HepG2 (cell line): ENCODE results near the gene RABGGTB. TPM values are rescaled to one million over a fixed set of nuclear protein-coding genes. Genes with fewer than 3 reads are reported as not detected.

Source experiments
- ATAC-seq: fragments of 200-7000 bp; cut with Tn5 transposase; 3 replicates; pipeline ENCODE4 v1.9.1; 2020; ENCODE audit warnings: mild to moderate bottlenecking, moderate library complexity
- BruUV-seq: library from RNA; stranded (reverse); fragments of 400-500 nt; replicated peaks from 2 replicates; lab custom pipeline; 2021; lab: Mats Ljungman, UMichigan
- CTCF ChIA-PET: fragments of 300-600 bp; formaldehyde crosslinking; extraction: SDS; loops from one replicate; lab custom pipeline; 2021; ENCODE audit warnings: low total read pairs, inconsistent platforms, low intra/inter-chr PET ratio; lab: Yijun Ruan, JAX
- POLR2A ChIA-PET: fragments of 350-600 bp; sonication (Branson Sonifier 250); formaldehyde crosslinking; loops from one replicate; lab custom pipeline; 2020; ENCODE audit warnings: antibody characterized with exemption, inconsistent platforms; lab: Yijun Ruan, JAX
- DNase-seq: peaks from one replicate; pipeline ENCODE4 v3.0.0-alpha.2; 2015; ENCODE audit warnings: low spot score
- FAIRE-seq: peaks from 3 replicates; lab custom pipeline; 2011; peaks lifted over from hg19 to GRCh38; lab: Jason Lieb, UNC
- H2AFZ ChIP-seq: one replicate; pipeline ENCODE4 v1.6.1; 2011; ENCODE audit warnings: low read length, inconsistent platforms
- H3K27ac ChIP-seq: fragments of 300-600 bp; 3 replicates; pipeline ENCODE4 v1.8.0; 2011; ENCODE audit warnings: mixed run types, mild to moderate bottlenecking, mixed read lengths, low read length, inconsistent platforms; ENCODE audit not compliant: insufficient read depth; ENCODE audit errors: extremely low read length
- H3K27me3 ChIP-seq, 2 experiments: fragments of 200-600 bp in 1 of 2; 2 replicates in 1 of 2; 3 replicates in 1 of 2; pipeline versions ENCODE4 v1.6.0 to v1.8.0; 2011; ENCODE audit warnings: low read length in 2 of 2, mild to moderate bottlenecking in 2 of 2, moderate library complexity in 2 of 2, inconsistent platforms in 1 of 2; ENCODE audit not compliant: insufficient read depth in 2 of 2, control insufficient read depth in 1 of 2
- H3K36me3 ChIP-seq, 2 experiments: fragments of 200-600 bp in 1 of 2; replicated peaks in 1 of 2; 2 replicates in 1 of 2; 3 replicates in 1 of 2; pipeline versions ENCODE4 v1.5.1 to v1.8.0; 2011; ENCODE audit warnings: low read length in 2 of 2, inconsistent platforms in 1 of 2; ENCODE audit not compliant: insufficient read depth in 2 of 2, control insufficient read depth in 1 of 2
- H3K4me1 ChIP-seq: 2 replicates; pipeline ENCODE4 v1.5.1; 2012; ENCODE audit warnings: low read length, inconsistent platforms; ENCODE audit not compliant: insufficient read depth
- H3K4me2 ChIP-seq: 2 replicates; pipeline ENCODE4 v1.6.0; 2011; ENCODE audit warnings: low read depth, low read length, inconsistent platforms
- H3K4me3 ChIP-seq, 3 experiments: fragments of 200-600 bp in 1 of 3; sonication (generic), shearing (Covaris generic) in 1 of 3; replicated peaks in 1 of 3; 2 replicates each; pipeline ENCODE4 v1.5.1; 2011 to 2016; ENCODE audit warnings: low read length in 3 of 3, inconsistent platforms in 2 of 3, low read depth in 2 of 3, mild to moderate bottlenecking in 2 of 3, control low read depth in 1 of 3, mixed read lengths in 1 of 3; ENCODE audit not compliant: insufficient read depth in 1 of 3
- H3K79me2 ChIP-seq: one replicate; pipeline ENCODE4 v1.6.1; 2011; ENCODE audit warnings: low read length, inconsistent platforms; ENCODE audit not compliant: insufficient read depth
- H3K9ac ChIP-seq: 2 replicates; pipeline ENCODE4 v1.6.0; 2011; ENCODE audit warnings: mild to moderate bottlenecking, low read depth, low read length, inconsistent platforms; ENCODE audit not compliant: insufficient read depth
- H3K9me3 ChIP-seq: 2 replicates; pipeline ENCODE4 v1.5.1; 2012; ENCODE audit warnings: mild to moderate bottlenecking, low read length
- H4K20me1 ChIP-seq: 2 replicates; pipeline ENCODE4 v1.6.0; 2011; ENCODE audit warnings: inconsistent platforms, mild to moderate bottlenecking, low read length, moderate library complexity; ENCODE audit not compliant: insufficient read depth
- CHD4 ChIP-seq: fragments of 200-600 bp; sonication (generic); IDR thresholded peaks from 2 replicates; pipeline ENCODE4 v1.7.0; 2017; ENCODE audit warnings: mild to moderate bottlenecking, low read length, borderline replicate concordance
- MBNL3 ChIP-seq: fragments of 250-450 bp; sonication (Bioruptor Pico); conservative IDR thresholded peaks from 2 replicates; pipeline ENCODE4 v1.8.0; 2022; ENCODE audit warnings: mild to moderate bottlenecking, inconsistent platforms
- NFRKB ChIP-seq: fragments of 450-650 bp; IDR thresholded peaks from 2 replicates; pipeline ENCODE4 v1.6.1; 2017
- POLR2AphosphoS2 ChIP-seq: IDR thresholded peaks from 2 replicates; pipeline ENCODE4 v1.6.1; 2011; ENCODE audit warnings: low read depth, low read length, improper control_type of control experiment
- RFXANK ChIP-seq: IDR thresholded peaks from 2 replicates; pipeline ENCODE4 v1.6.1; 2016
- SIN3B ChIP-seq: fragments of 150-350 bp; IDR thresholded peaks from 2 replicates; pipeline ENCODE4 v1.6.1; 2014; ENCODE audit warnings: low read length
- SMC3 ChIP-seq: IDR thresholded peaks from 2 replicates; pipeline ENCODE4 v1.6.1; 2011; ENCODE audit warnings: low read length, improper control_type of control experiment
- SRY ChIP-seq: sonication (generic); formaldehyde crosslinking; IDR thresholded peaks from 2 replicates; pipeline ENCODE4 v1.8.0; 2022; ENCODE audit warnings: mild to moderate bottlenecking, missing genetic modification reagents
- THYN1 ChIP-seq: sonication (generic); formaldehyde crosslinking; IDR thresholded peaks from 2 replicates; pipeline ENCODE4 v1.8.1; 2023; ENCODE audit warnings: low read depth, mild to moderate bottlenecking, moderate library complexity, missing genetic modification reagents, borderline replicate concordance
- TP53 ChIP-seq: sonication (generic); formaldehyde crosslinking; conservative IDR thresholded peaks from 2 replicates; pipeline ENCODE4 v1.4.0; 2020; ENCODE audit warnings: missing genetic modification reagents
- ZFP37 ChIP-seq: sonication (generic); formaldehyde crosslinking; IDR thresholded peaks from 2 replicates; pipeline ENCODE4 v1.4.0; 2020; ENCODE audit warnings: missing genetic modification reagents, borderline replicate concordance
- ZNF589 ChIP-seq: sonication (generic); formaldehyde crosslinking; conservative IDR thresholded peaks from 2 replicates; pipeline ENCODE4 v1.8.0; 2022; ENCODE audit warnings: mild to moderate bottlenecking, moderate library complexity, missing genetic modification reagents
- ZNF615 ChIP-seq: sonication (generic); formaldehyde crosslinking; IDR thresholded peaks from 2 replicates; pipeline ENCODE4 v1.5.0; 2020; ENCODE audit warnings: mild to moderate bottlenecking, missing genetic modification reagents, borderline replicate concordance
- WGBS: methylation state at CpG from one replicate; pipeline ENCODE4 v1.1.6; 2017; ENCODE audit warnings: low lambda C conversion rate; 5-methylcytosine and 5-hydroxymethylcytosine counted together
- in situ Hi-C: cut with HindIII; loops from 2 replicates; pipeline ENCODE4 v1.10.0; 2017; ENCODE audit warnings: low pct_unique_long_range_greater_than_20kb; ENCODE audit not compliant: extremely low pct_ligation_motif_present
- intact Hi-C: fragments of 100-400 bp; cut with micrococcal nuclease; formaldehyde crosslinking; loops from one replicate; pipeline ENCODE4 v1.10.0; 2022; ENCODE audit not compliant: unreplicated experiment
- polyA plus RNA-seq, 8 experiments: library from polyadenylated mRNA; depleted of rRNA in 3 of 8; stranded (reverse) in 7 of 8; unstranded in 1 of 8; fragments of >200 nt; fragmentation: Illumina TruSeq in 4 of 8; extraction: Trizol in 4 of 8; gene quantifications; 2 replicates each; pipeline versions ENCODE4 v1.2.1 to v1.2.3, GENCODE V29; 2011 to 2016; ENCODE audit warnings: low read depth in 4 of 8, missing spikeins in 1 of 8, mixed read lengths in 1 of 8; ENCODE audit not compliant: insufficient read depth in 1 of 8
- total RNA-seq, 5 experiments: library from RNA; depleted of rRNA; stranded (reverse); fragments of >200 nt; fragmentation: Illumina TruSeq; extraction: Trizol; gene quantifications; 2 replicates each; pipeline ENCODE4 v1.2.3, GENCODE V29; 2016; ENCODE audit warnings: low read depth in 1 of 5
- TF ChIP-seq, protein P1 (sequence below): sonication (generic); formaldehyde crosslinking; IDR thresholded peaks from 2 replicates; pipeline ENCODE4 v1.5.1; 2020; ENCODE audit warnings: mild to moderate bottlenecking, missing genetic modification reagents, moderate library complexity
- TF ChIP-seq, protein P2 (sequence below): sonication (generic); formaldehyde crosslinking; IDR thresholded peaks from 2 replicates; pipeline ENCODE4 v1.4.0; 2020; ENCODE audit warnings: missing genetic modification reagents; ENCODE audit errors: not compliant biosample characterization
- TF ChIP-seq, protein P3 (sequence below): sonication (generic); formaldehyde crosslinking; IDR thresholded peaks from 2 replicates; pipeline ENCODE4 v1.8.1; 2022; ENCODE audit warnings: low read depth, mild to moderate bottlenecking, missing genetic modification reagents

Gene RABGGTB
- total and polyA plus RNA-seq, 2 of the 13 experiments (the other 11 are each of a cell fraction or from before 2014, with no cell fraction given) = 185 to 290 TPM

DNA sequence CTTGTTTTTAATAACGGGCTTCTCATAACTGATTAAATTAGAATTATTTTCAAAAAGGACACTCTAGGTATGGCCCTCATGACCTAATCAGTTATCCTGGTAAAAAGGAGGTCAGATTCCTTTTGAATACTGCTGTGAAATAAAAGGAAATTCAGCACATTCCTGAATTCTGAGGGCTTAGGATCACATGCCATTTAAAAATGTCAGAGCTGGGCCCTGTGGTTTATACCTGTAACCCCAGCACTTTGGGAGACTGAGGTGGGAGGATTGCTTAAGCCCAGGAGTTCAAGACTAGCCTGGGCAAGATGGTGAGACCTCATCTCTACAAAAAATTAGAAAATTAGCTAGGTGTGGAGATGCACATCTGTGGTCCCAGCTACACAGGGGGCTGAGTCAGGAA lies 18.0 kb upstream of the RABGGTB start:
- Histone ChIP-seq H3K36me3 (peaks cover 0 to 2% of the 10 kb centered on the region in 2 experiments; a peak in 1 of 5 replicates), H2AFZ (no peak overlapping the region), H3K4me2 (no peak overlapping the region), H3K27me3 (no peaks in the 10 kb centered on the region), H3K9ac (no peak overlapping the region), H3K9me3 (no peaks in the 10 kb centered on the region), H3K4me3 (no peak overlapping the region), H3K4me1 (no peaks in the 10 kb centered on the region), H3K27ac (no peak overlapping the region), H4K20me1 (no peaks in the 10 kb centered on the region), H3K79me2 (no peaks in the 10 kb centered on the region)
- BruUV-seq = no TSS peak
- TF ChIP-seq, protein P1, sequence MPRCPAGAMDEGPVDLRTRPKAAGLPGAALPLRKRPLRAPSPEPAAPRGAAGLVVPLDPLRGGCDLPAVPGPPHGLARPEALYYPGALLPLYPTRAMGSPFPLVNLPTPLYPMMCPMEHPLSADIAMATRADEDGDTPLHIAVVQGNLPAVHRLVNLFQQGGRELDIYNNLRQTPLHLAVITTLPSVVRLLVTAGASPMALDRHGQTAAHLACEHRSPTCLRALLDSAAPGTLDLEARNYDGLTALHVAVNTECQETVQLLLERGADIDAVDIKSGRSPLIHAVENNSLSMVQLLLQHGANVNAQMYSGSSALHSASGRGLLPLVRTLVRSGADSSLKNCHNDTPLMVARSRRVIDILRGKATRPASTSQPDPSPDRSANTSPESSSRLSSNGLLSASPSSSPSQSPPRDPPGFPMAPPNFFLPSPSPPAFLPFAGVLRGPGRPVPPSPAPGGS (CRISPR knock-in tag) = no peak
- no peak for TF ChIP-seq ZNF615 (CRISPR knock-in tag)
- TF ChIP-seq TP53 (CRISPR knock-in tag) = no peak
- TF ChIP-seq THYN1 (CRISPR knock-in tag) = no peak
- TF ChIP-seq, protein P2, sequence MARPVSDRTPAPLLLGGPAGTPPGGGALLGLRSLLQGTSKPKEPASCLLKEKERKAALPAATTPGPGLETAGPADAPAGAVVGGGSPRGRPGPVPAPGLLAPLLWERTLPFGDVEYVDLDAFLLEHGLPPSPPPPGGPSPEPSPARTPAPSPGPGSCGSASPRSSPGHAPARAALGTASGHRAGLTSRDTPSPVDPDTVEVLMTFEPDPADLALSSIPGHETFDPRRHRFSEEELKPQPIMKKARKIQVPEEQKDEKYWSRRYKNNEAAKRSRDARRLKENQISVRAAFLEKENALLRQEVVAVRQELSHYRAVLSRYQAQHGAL (CRISPR knock-in tag) = no peak
- TF ChIP-seq SMC3 = no peak
- TF ChIP-seq POLR2AphosphoS2 = no peak
- no peak for TF ChIP-seq SRY (CRISPR knock-in tag)
- TF ChIP-seq NFRKB = no peak
- no peak for TF ChIP-seq ZNF589 (CRISPR knock-in tag)
- no peak for TF ChIP-seq SIN3B
- no peak for TF ChIP-seq RFXANK (CRISPR knock-in tag)
- no peak for TF ChIP-seq MBNL3 (CRISPR knock-in tag)
- no peak for TF ChIP-seq ZFP37 (CRISPR knock-in tag)
- TF ChIP-seq, protein P3, sequence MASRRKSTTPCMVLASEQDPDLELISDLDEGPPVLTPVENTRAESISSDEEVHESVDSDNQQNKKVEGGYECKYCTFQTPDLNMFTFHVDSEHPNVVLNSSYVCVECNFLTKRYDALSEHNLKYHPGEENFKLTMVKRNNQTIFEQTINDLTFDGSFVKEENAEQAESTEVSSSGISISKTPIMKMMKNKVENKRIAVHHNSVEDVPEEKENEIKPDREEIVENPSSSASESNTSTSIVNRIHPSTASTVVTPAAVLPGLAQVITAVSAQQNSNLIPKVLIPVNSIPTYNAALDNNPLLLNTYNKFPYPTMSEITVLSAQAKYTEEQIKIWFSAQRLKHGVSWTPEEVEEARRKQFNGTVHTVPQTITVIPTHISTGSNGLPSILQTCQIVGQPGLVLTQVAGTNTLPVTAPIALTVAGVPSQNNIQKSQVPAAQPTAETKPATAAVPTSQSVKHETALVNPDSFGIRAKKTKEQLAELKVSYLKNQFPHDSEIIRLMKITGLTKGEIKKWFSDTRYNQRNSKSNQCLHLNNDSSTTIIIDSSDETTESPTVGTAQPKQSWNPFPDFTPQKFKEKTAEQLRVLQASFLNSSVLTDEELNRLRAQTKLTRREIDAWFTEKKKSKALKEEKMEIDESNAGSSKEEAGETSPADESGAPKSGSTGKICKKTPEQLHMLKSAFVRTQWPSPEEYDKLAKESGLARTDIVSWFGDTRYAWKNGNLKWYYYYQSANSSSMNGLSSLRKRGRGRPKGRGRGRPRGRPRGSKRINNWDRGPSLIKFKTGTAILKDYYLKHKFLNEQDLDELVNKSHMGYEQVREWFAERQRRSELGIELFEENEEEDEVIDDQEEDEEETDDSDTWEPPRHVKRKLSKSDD = no peak
- no peak for TF ChIP-seq CHD4
- intact Hi-C loops = no loop called here
- in situ Hi-C loops = no loop called here
- ATAC-seq (no peak), DNase-seq (no peak), FAIRE-seq (no peak)
- WGBS = 3% methylated on average over 1 of the region's 1 CpG
- ChIA-PET CTCF (no interaction called here), POLR2A (interaction anchor here (1.0 kb wide), 1 partner anchor 18 kb away, joined by 5 read pairs; the partner anchor contains the start of gene RABGGTB)
